Stimulated activated CD8-positive, alpha-beta memory T cell treated with anti-CD3 and anti-CD28 coated beads, Interleukin-15, amount 100 ng/mL, for 24 hours (primary cell): ENCODE measurements around the gene IAPP.
"Not testable (repeated sequence)": the region's sequence is repeated elsewhere in the genome, so short reads cannot be mapped to it uniquely, and the experiment has no call there.

Source experiments
- DNase-seq: peaks from one replicate; pipeline ENCODE4 v3.0.0-alpha.2; 2020; ENCODE audit warnings: low read depth

The IAPP gene

DNA sequence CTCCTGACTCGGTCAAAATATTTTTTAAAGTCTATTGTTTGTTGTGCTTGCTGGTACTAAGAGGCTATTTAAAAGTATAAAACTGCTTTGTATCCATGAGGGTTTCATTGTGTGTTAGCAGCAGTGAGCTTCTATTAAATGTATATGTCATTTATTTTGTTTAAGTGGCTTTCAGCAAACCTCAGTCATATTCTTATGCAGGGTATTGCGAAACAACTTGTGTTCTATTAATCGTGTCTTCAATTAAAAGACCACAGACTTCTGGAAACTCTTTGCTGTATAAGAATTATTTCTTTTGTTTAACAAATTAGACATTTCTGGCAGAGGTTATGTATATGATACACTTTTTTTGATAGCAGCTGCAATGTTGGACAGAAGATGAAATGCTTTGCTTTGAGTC lies 6.5 kb downstream of the IAPP start:
- no peak for DNase-seq

DNA sequence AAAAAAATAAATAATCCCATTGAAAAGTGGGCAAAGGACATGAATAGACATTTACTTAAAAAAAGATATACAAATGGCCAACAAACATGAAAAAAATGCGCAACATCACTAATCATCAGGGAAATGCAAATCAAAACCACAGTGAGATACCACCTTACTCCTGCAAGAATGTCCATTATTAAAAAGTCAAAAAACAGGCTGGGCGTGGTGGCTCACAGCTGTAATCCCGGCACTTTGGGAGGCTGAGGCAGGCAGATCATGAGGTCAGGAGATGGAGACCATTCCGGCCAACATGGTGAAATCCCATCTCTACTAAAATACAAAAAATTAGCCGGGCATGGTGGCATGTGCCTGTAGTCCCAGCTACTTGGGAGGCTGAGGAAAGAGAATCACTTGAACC lies 8.6 kb downstream of the IAPP start:
- not testable (repeated sequence) for DNase-seq

DNA sequence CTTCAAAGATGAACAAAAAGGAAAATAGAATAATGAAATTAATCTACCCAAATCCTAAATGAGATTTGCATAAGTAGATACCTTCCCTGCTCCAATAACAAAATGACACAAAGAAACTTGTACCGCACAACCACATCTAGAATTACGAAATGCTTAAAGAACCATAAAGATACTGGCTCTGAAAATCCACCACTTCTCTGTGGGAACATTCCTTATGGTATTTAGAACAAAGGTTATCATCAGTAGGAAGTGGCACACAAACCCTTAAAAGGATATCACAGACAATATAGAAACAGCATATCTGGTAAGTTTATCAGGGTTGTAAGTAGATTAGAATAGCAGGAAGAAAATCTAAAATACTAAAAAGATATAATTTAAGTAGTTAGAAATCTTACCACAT lies 11.6 kb downstream of the IAPP start:
- DNase-seq: no peak

DNA sequence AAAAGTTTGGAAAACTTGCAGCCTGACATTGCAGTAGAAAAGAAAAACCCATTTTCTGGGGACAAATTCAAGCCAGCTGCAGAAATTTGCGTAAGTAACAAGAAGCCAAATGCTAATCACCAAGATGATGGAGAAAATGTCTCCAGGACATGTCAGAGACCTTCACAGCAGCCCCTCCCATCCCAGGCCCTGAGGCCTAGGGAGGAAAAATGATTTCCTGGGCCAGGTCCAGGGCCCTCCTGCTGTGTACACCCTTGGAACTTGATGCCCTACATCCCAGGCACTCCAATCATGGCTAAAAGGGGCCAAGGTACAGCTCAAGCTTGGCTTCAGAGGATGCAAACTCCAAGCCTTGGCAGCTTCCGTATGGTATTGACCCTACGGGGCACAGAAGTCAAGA lies 14.5 kb downstream of the IAPP start:
- DNase-seq: no peak

DNA sequence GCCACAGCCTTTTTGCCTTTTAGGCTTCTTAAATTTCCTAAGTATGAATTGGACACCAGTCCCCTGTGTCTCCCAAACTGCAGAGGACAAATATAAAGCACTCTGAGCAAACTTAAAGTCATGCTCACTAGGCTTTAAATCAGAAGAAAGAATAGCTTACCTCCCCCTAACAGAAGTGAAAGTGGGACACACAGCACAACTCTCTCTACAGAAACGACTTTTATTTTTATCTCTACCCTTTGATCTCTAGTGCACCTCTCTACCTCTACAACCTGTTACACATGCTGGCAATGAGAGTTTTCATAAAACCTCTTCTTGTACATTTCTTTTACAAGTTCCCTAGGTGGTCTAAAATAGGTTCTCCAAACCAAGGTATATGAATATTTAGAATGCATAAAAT lies 19.7 kb downstream of the IAPP start:
- no peak for DNase-seq

DNA sequence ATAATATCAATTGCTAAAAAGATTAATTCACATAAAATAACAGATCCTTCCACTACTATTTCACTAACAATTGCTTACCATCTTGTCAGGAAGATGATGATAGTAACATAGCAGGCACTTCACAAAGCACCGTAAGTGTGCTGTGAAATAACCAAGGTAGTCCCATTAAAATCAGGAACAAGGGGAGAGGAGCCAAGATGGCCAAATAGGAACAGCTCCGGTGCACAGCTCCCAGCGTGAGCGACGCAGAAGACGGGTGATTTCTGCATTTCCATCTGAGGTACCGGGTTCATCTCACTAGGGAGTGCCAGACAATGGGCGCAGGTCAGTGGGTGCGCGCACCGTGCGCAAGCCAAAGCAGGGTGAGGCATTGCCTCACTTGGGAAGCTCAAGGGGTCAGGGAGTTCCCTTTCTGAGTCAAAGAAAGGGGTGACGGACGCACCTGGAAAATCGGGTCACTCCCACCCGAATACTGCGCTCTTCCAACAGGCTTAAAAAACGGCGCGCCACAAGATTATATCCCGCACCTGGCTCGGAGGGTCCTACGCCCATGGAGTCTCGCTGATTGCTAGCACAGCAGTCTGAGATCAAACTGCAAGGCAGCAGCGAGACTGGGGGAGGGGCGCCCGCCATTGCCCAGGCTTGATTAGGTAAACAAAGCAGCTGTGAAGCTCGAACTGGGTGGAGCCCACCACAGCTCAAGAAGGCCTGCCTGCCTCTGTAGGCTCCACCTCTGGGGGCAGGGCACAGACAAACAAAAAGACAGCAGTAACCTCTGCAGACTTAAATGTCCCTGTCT lies 22.3 kb downstream of the IAPP start:
- DNase-seq: not testable (repeated sequence)

DNA sequence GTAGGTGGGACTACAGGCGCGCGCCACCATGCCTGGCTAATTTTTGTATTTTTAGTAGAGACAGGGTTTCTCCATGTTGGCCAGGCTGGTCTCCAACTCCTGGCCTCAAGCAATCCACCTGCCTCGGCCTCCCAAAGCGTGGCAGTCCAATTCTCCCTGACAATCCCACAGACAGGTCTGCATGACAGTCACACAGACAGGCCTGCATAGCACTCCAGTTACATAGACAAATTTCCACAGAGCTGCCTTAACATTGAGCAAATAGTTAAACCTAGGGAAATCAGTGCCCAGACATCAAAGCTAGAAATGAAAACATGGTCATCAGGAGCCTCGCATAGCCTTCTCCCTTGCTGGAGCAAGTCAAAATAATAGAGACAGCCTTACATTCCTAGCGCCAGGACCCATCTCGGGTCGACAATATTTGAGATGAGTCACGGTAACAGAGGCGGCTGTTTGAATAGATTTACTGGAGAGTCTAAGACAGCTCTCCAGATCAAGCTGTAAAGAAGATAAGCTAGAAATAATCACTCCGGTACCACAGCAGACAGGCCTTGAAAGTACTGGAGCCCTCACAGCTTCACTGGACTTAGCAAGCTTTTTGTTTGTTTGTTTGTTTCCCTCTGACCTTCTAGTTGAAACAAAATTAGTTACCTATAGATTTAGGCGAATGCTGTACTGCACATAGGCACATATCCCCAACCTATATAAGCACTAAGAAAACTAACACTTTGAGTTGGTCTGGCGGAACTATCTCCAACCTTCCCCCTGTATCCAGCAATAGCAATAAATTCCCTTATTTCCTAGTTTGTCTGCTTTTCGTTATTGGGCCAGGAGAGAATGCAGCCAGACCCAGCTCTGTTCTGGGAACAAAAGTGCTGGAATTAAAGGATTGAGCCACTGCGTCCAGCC lies 40.9 kb downstream of the IAPP start:
- DNase-seq: no peak

DNA sequence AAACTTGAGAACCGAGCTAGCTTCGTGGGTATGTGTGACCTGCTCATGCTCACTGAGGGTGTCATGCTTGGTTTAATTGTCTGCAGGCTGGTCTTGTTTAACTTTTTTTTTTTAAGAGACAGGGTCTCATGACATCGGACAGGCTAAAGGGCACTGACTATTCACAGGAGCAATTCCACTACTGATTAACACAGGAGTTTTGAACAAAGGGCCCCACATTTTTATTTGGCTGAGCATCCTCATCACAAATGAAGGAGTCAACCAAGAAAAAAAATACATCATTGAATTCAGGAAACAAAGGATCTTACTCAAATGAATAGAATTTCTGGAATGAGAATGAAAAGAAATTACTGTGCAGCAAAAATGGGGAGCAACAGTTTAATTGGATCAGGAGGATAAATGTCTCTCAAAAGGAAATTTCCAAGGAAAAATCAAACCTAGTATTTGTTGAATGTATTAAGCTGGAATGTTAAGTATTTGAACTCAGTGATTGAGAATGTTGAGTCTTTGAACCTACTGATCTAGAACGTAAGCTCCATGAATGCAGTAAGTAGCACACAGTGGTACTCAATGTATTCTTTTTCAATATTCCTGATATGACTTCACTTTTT lies 43.9 kb downstream of the IAPP start:
- no peak for DNase-seq

DNA sequence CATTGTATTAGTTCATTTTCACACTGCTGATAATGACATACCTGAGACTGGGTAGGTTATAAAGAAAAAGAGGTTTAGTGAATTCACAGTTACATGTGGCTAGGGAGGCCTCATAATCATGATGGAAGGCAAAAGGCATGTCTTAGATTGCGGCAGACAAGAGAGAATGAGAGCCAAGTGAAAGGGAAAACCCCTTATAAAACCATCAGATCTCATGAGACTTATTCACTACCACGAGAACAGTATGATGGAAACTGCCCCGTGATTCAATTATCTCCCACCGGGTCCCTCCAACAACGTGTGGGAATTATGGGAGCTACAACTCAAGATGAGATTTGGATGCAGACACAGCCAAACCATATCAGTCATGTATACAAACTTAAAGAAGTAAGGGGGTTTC lies 45.7 kb downstream of the IAPP start:
- DNase-seq: not testable (repeated sequence)

DNA sequence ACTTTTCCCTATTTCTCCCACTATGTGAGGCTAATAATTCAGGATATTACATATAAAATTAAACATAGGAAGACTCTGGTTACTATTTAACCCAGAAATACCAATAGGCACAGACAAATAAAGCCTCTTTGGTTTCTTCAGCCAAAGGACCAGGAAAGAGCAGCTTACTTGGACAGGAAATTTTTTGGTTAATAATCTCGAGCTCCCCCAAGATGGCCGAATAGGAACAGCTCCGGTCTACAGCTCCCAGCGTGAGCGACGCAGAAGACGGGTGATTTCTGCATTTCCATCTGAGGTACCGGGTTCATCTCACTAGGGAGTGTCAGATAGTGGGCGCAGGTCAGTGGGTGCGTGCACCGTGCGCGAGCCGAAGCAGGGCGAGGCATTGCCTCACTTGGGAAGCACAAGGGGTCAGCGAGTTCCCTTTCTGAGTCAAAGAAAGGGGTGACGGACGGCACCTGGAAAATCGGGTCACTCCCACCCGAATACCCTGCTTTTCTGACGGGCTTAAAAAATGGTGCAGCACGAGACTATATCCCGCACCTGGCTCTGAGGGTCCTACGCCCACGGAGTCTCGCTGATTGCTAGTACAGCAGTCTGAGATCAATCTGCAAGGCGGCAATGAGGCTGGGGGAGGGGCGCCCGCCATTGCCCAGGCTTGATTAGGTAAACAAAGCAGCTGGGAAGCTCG lies 46.5 kb downstream of the IAPP start:
- not testable (repeated sequence) for DNase-seq

DNA sequence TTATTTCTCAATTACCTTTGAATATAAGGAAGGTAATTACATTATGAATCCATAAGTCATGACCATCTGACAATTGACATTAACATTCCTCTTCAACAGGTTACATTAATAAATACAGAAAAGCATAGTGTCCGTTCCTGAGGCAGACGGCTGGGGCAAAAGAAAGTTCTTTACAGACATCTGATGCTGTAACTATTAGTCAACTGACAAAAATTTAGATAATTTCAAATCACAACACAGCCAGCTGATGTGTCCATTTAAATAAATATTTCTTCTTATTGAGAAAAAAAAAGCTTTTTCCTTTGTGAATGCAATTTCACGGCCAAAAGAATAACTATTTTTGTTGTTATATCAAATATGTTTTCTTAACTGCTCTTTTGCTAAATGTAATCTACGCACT lies 55.5 kb downstream of the IAPP start:
- DNase-seq: no peak
